Thyroid gland (tissue), 4 donors: ENCODE data around the gene MRPL37. TPM values are rescaled to one million over a fixed set of nuclear protein-coding genes. Genes with fewer than 3 reads are reported as not detected.

Source experiments
- DNase-seq, 2 donors: peaks; one replicate each; pipeline ENCODE4 v3.0.0-alpha.2; 2019
- H3K27ac ChIP-seq, 3 donors: fragments of 200-600 bp; sonication (generic); 1 replicate in 2 of 3; 2 replicates in 1 of 3; pipeline ENCODE4 v1.5.1; 2016 to 2019; ENCODE audit warnings: mild to moderate bottlenecking in 1 of 3, moderate library complexity in 1 of 3
- H3K27me3 ChIP-seq: fragments of 200-600 bp; sonication (generic); one replicate; pipeline ENCODE4 v1.5.1; 2019
- H3K36me3 ChIP-seq, 2 donors: fragments of 200-600 bp; sonication (generic); one replicate each; pipeline ENCODE4 v1.5.1; 2016 to 2019
- H3K4me1 ChIP-seq, 2 donors: fragments of 200-600 bp; sonication (generic); one replicate each; pipeline ENCODE4 v1.5.1; 2017 to 2019
- H3K4me3 ChIP-seq, 3 donors: fragments of 200-600 bp; sonication (generic); replicated peaks in 1 of 3; 1 replicate in 2 of 3; 2 replicates in 1 of 3; pipeline ENCODE4 v1.5.1; 2016; ENCODE audit warnings: mild to moderate bottlenecking in 1 of 3
- H3K9me3 ChIP-seq: fragments of 200-600 bp; sonication (generic); one replicate; pipeline ENCODE4 v1.5.1; 2017
- POLR2A ChIP-seq, 2 donors: fragments of 450-650 bp; IDR thresholded peaks; one replicate each; pipeline ENCODE4 v1.6.1; 2017; ENCODE audit warnings: antibody characterized with exemption in 2 of 2, mild to moderate bottlenecking in 2 of 2, moderate library complexity in 1 of 2
- WGBS, 2 donors: methylation state at CpG; one replicate each; pipeline ENCODE4 v1.1.5; 2017; 5-methylcytosine and 5-hydroxymethylcytosine counted together
- intact Hi-C: fragments of 100-400 bp; cut with DNase I; formaldehyde crosslinking; loops from one replicate; pipeline ENCODE4 v1.15.1; 2023
- total RNA-seq, 4 donors: library from RNA; depleted of rRNA; stranded (reverse); fragments of >200 nt; gene quantifications; one replicate each; pipeline ENCODE4 v1.2.3, GENCODE V29; 2016
- TF ChIP-seq, protein P1 (sequence below), 6 experiments: fragments of 200-600 bp in 3 of 6; fragments of 450-650 bp in 3 of 6; sonication (generic) in 3 of 6; IDR thresholded peaks; one replicate each; pipeline ENCODE4 v1.5.1; 2016 to 2019; ENCODE audit warnings: antibody characterized with exemption in 6 of 6, mild to moderate bottlenecking in 2 of 6, inconsistent platforms in 1 of 6, moderate library complexity in 1 of 6

Gene MRPL37
- total RNA-seq, 4 donors from 2014 or later: 29.8 to 71.3 (median 48.0) TPM

DNA sequence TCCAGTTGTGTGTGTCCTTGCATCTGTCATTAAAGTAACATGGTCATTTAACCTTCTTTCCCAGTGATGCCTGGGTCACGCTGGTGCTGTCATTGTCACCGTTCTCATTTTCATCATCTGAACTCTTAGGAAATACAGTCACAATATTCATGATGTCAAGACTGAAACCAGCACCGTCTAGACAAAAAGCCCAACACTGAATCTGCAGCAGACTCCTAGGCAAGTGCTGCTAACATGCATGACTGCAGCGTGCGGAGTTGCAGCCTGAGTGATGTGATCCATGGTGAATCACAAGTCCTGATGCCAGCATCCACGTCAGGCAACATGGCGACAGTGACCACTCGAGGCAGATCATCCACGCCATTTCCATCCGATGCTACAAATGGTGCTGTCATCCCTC lies 37.6 kb downstream of the MRPL37 start:
- no peaks in the 10 kb centered on the region for H3K9me3 ChIP-seq
- intact Hi-C loops: no loop called here
- TF ChIP-seq, protein P1, sequence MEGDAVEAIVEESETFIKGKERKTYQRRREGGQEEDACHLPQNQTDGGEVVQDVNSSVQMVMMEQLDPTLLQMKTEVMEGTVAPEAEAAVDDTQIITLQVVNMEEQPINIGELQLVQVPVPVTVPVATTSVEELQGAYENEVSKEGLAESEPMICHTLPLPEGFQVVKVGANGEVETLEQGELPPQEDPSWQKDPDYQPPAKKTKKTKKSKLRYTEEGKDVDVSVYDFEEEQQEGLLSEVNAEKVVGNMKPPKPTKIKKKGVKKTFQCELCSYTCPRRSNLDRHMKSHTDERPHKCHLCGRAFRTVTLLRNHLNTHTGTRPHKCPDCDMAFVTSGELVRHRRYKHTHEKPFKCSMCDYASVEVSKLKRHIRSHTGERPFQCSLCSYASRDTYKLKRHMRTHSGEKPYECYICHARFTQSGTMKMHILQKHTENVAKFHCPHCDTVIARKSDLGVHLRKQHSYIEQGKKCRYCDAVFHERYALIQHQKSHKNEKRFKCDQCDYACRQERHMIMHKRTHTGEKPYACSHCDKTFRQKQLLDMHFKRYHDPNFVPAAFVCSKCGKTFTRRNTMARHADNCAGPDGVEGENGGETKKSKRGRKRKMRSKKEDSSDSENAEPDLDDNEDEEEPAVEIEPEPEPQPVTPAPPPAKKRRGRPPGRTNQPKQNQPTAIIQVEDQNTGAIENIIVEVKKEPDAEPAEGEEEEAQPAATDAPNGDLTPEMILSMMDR (IDR thresholded peaks at IDR 0.05): no peak
- no peak for TF ChIP-seq POLR2A (IDR thresholded peaks at IDR 0.05)
- no peak overlapping the region for H3K27ac ChIP-seq
- DNase-seq: no peak
- no peak overlapping the region for H3K4me3 ChIP-seq
- H3K27me3 ChIP-seq: no peaks in the 10 kb centered on the region
- WGBS, 2 donors: 90 to 96% methylated on average over 7 to 10 of the region's 10 CpGs
- H3K4me1 ChIP-seq: no peaks in the 10 kb centered on the region
- H3K36me3 ChIP-seq: peaks cover 0 to 8% of the 10 kb centered on the region in 2 donors

DNA sequence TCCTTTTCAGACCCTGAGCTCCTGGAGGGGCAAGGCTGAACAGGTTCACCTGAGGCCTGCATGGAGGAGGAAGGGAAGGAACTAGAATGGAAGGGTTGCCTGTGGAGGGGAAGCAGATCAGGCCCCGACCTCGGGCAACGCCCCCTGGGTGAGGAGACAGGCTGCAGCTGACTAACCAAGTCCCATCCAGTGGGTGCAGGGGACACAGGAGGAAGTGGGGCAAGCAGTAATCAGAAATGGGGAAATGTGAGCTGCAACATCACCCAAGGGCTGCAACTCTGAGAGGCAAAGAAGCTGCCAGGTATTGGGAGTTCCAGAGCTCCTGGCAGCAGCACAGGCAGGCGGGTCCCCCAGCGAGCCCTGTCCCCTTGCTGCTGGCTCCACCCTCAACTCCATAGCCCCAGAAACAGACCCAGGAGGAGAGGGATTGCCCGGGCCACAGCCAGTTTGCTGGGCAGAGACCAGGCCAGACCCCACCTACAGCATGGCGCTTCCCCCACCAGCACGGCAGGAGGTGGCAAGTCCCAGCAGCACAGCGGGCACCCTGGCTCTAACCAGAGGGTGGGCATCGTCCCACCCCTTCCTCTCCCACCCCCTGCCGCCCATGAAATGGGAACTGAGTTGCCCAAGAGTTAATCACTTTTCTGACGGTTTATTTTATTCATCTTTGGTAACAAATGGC lies 38.5 kb downstream of the MRPL37 start:
- Histone ChIP-seq H3K36me3 (peaks cover 0 to 8% of the 10 kb centered on the region in 2 donors), H3K4me3 (no peak overlapping the region), H3K4me1 (no peaks in the 10 kb centered on the region), H3K27me3 (no peaks in the 10 kb centered on the region), H3K9me3 (no peaks in the 10 kb centered on the region), H3K27ac (no peak overlapping the region)
- 87 to 92% methylated on average over 12 of the region's 12 CpGs for WGBS, 2 donors
- no peak for TF ChIP-seq POLR2A (IDR thresholded peaks at IDR 0.05)
- TF ChIP-seq, protein P1 (IDR thresholded peaks at IDR 0.05): no peak
- intact Hi-C loops: no loop called here
- no peak for DNase-seq

DNA sequence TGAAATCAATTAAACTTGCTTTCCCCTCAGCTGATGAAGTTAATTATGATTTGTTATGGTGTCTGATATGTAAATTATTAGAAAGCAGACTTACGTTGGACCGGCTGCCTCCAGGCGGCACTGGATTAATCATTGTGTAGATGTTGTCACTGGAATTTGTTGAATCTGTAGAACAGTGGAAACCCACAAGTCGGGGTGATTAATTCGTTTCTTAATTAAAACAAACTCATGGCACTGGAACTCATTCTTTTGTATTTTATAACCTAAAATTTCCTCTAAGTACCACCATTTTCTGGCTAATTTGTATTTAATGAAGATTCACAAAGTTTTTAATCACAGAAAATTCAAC lies 39.0 kb downstream of the MRPL37 start:
- TF ChIP-seq POLR2A (IDR thresholded peaks at IDR 0.05): no peak
- TF ChIP-seq, protein P1 (IDR thresholded peaks at IDR 0.05): no peak
- intact Hi-C loops: no loop called here
- Histone ChIP-seq H3K36me3 (peaks cover 0 to 8% of the 10 kb centered on the region in 2 donors), H3K4me3 (no peak overlapping the region), H3K27ac (no peak overlapping the region), H3K27me3 (no peaks in the 10 kb centered on the region), H3K4me1 (no peaks in the 10 kb centered on the region), H3K9me3 (no peaks in the 10 kb centered on the region)
- WGBS, 2 donors: 86 to 93% methylated on average over 5 of the region's 5 CpGs
- DNase-seq: no peak

DNA sequence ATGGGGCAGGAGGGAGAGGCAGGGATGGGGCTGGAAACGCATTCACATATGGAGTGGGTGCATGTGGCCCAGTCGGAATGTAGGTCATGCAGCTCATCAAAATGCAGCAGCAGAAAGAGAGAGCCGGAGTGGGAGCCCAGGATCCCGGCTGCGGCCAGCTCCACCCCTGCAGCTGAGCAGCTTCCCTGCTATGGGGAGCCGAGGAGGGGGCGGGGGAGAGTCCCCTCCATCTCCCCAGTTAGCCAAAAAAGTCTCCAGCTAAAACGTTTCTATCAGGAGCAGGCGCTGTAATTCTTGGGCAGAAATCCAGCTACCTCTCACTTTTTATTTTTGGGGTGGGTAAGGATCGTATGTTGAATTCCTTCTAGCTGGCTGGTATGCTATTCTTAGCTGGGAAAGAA lies 39.7 kb downstream of the MRPL37 start:
- TF ChIP-seq, protein P1 (IDR thresholded peaks at IDR 0.05): no peak
- no peak for TF ChIP-seq POLR2A (IDR thresholded peaks at IDR 0.05)
- Histone ChIP-seq H3K36me3 (peaks cover 0 to 8% of the 10 kb centered on the region in 2 donors), H3K27ac (no peak overlapping the region), H3K4me3 (no peak overlapping the region), H3K9me3 (no peaks in the 10 kb centered on the region), H3K4me1 (no peaks in the 10 kb centered on the region), H3K27me3 (no peaks in the 10 kb centered on the region)
- WGBS, 2 donors: 87 to 97% methylated on average over 7 to 10 of the region's 10 CpGs
- no peak for DNase-seq
- intact Hi-C loops: no loop called here

DNA sequence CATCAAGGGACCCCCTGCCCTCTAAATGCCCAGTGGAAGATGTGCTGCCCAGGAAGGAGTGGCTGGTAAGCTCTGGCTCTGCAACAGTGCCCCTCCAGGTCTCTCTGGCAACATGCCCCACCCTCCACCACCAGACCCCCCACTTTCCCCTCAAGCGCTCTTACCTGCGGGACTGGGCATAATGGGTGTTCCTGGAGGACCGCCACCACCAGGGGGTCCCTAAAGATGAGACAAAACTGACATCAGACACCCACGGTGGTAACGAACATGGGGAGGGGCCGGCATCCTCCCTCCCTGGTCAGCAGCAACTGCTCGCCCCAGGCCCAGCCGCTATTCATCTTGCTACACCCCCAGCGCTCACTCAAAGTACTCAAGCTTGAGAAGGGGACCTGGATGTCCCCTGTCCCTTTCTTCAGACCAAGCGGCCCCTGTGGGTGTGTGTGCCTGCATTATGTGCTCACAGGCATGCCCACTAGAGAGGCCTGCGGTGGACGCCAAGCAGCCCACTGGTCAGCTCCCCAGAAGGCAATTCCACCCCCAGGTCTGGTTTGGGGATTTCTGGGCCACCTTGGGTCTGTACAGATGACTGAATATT lies 40.9 kb downstream of the MRPL37 start:
- Histone ChIP-seq H3K4me1 (no peaks in the 10 kb centered on the region), H3K4me3 (no peak overlapping the region), H3K27me3 (no peaks in the 10 kb centered on the region), H3K36me3 (peaks cover 0 to 8% of the 10 kb centered on the region in 2 donors), H3K27ac (no peak overlapping the region), H3K9me3 (no peaks in the 10 kb centered on the region)
- intact Hi-C loops: no loop called here
- TF ChIP-seq POLR2A (IDR thresholded peaks at IDR 0.05): no peak
- TF ChIP-seq, protein P1 (IDR thresholded peaks at IDR 0.05): no peak
- 95 to 97% methylated on average over 11 to 12 of the region's 12 CpGs for WGBS, 2 donors
- DNase-seq: no peak
